ENCODE data around the gene KRT1. TPM values are rescaled to one million over a fixed set of nuclear protein-coding genes. Genes with fewer than 3 reads are reported as not detected.

KRT1 gene
- total and polyA plus RNA-seq, 3 donors from 2014 or later: 0.20 TPM; not detected in 2

- H3K9me3 ChIP-seq: no peaks in the 10 kb centered on the region
- DNase-seq: peak; percentile 6
- TF ChIP-seq CTCF (IDR thresholded peaks at IDR 0.05) (no peak), POLR2A (IDR thresholded peaks at IDR 0.05) (no peak)
- no peaks in the 10 kb centered on the region for H3K36me3 ChIP-seq (ENCODE audit: low read depth, missing control alignments)
- no peak overlapping the region for H3K4me3 ChIP-seq
- H3K27ac ChIP-seq: no peak overlapping the region
- H3K4me1 ChIP-seq: peaks cover 3% of the 10 kb centered on the region
- WGBS, 2 donors: 31 to 66% methylated on average over 4 of the region's 4 CpGs
- H3K27me3 ChIP-seq: no peaks in the 10 kb centered on the region
- intact Hi-C loops (cut with DNase I; ENCODE audit: low total_unique reads): no loop called here
Observed at GRCh38 chr12:52637299-52637698, 42.9 kb downstream of the KRT1 start.

GRCh38 chr12:52636592-52637258 lies 43.5 kb downstream of the KRT1 start:
- intact Hi-C loops (cut with DNase I; ENCODE audit: low total_unique reads): no loop called here
- Histone ChIP-seq H3K27ac (no peak overlapping the region), H3K36me3 (ENCODE audit: low read depth, missing control alignments) (no peaks in the 10 kb centered on the region), H3K4me3 (no peak overlapping the region), H3K4me1 (peaks cover 3% of the 10 kb centered on the region), H3K9me3 (no peaks in the 10 kb centered on the region), H3K27me3 (no peaks in the 10 kb centered on the region)
- 64 to 70% methylated on average over 5 of the region's 5 CpGs for WGBS, 2 donors
- TF ChIP-seq POLR2A (IDR thresholded peaks at IDR 0.05): no peak
- DNase-seq: no peak

GRCh38 chr12:52636189-52636588 lies 44.0 kb downstream of the KRT1 start:
- Histone ChIP-seq H3K27me3 (no peaks in the 10 kb centered on the region), H3K9me3 (no peaks in the 10 kb centered on the region), H3K36me3 (ENCODE audit: low read depth, missing control alignments) (no peaks in the 10 kb centered on the region), H3K27ac (no peak overlapping the region), H3K4me1 (peaks cover 3% of the 10 kb centered on the region), H3K4me3 (no peak overlapping the region)
- no peak for DNase-seq
- TF ChIP-seq POLR2A (IDR thresholded peaks at IDR 0.05) (no peak), CTCF (IDR thresholded peaks at IDR 0.05) (no peak)
- intact Hi-C loops (cut with DNase I; ENCODE audit: low total_unique reads): no loop called here
- 78 to 87% methylated on average over 6 of the region's 6 CpGs for WGBS, 2 donors

GRCh38 chr12:52634266-52635056 lies 45.7 kb downstream of the KRT1 start:
- no peak for TF ChIP-seq POLR2A (IDR thresholded peaks at IDR 0.05)
- TF ChIP-seq CTCF (IDR thresholded peaks at IDR 0.05): no peak
- intact Hi-C loops (cut with DNase I; ENCODE audit: low total_unique reads): no loop called here
- 65 to 66% methylated on average over 6 of the region's 7 CpGs for WGBS, 2 donors

GRCh38 chr12:52633383-52633782 lies 46.8 kb downstream of the KRT1 start:
- TF ChIP-seq CTCF (IDR thresholded peaks at IDR 0.05) (no peak), POLR2A (IDR thresholded peaks at IDR 0.05) (no peak)
- intact Hi-C loops (cut with DNase I; ENCODE audit: low total_unique reads): no loop called here
- H3K27ac ChIP-seq: no peak overlapping the region
- WGBS, 2 donors: 55 to 63% methylated on average over 4 of the region's 4 CpGs
- no peaks in the 10 kb centered on the region for H3K36me3 ChIP-seq (ENCODE audit: low read depth, missing control alignments)
- H3K27me3 ChIP-seq: no peaks in the 10 kb centered on the region
- H3K4me3 ChIP-seq: no peak overlapping the region
- H3K9me3 ChIP-seq: no peaks in the 10 kb centered on the region
- DNase-seq: no peak
- peaks cover 3% of the 10 kb centered on the region for H3K4me1 ChIP-seq

More at GRCh38 chr12:52634266-52635056, 45.7 kb downstream of the KRT1 start:
- Histone ChIP-seq H3K27me3 (no peaks in the 10 kb centered on the region), H3K4me1 (peaks cover 3% of the 10 kb centered on the region), H3K27ac (no peak overlapping the region), H3K36me3 (ENCODE audit: low read depth, missing control alignments) (no peaks in the 10 kb centered on the region), H3K9me3 (no peaks in the 10 kb centered on the region), H3K4me3 (no peak overlapping the region)
- peak; percentile 89 for DNase-seq
